ENCODE data around the gene CPNE5.
A peak's percentile ranks its signal among the peaks of the same experiment; 100 is the strongest.

CPNE5 gene

GRCh38 chr6:36838896-36839748, at the start of gene CPNE5:
Gene CPNE5, minus strand, starts transcription at chr6:36839444. Its CDS starts 67 bp downstream, at chr6:36839377.
- no peak for DNase-seq

DNA sequence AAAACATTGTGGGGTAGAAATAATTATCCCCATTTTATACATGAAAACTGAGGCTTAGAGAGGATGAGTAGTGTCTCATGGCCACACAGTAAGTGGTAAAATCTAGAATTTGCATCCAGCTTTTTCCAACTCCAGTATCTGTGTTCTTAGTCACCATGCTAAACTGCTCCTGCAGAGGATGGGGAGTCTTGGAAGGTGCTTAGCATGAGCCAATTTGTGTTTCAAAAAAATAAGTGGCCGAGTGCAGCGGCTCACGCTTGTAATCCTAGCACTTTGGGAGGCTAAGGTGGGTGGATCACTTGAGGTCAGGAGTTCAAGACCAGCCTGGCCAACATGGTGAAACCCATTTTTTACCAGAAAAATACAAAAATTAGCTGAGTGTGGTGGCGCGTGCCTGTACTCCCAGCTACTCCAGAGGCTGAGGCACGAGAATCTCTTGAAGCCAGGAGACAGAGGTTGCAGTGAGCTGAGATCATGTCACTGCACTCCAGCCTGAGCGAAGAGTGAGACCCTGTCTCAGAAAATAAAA, 48.9 kb upstream of the CPNE5 start:
- DNase-seq: no peak

DNA sequence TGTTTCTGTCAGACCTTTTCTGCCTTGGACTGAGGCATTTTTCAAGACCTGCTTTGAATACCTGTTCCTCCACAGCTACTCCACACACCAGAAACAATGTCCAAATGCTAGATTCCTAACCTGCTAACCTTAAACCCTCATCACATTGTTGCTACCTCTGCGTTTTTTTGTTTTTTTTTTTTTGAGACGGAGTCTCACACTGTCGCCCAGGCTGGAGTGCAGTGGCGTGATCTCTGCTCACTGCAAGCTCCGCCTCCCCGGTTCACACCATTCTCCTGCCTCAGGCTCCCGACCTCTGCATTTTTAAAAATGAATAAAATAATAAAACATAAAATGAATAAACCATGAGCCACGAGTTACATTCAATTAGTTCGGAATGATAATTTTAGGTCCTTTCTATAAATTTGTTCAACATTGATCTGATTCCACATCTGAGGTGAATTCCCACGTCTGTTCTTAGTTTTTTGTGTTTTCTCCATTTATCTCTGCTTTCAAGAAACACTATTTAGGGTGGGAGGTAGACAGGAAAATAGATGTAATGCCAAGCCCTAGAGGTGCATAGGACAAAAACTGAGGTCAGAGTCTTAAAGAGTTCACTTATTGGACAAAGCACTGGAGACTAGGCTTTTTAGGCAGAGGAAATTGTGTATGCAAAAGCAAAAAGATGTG, 47.8 kb upstream of the CPNE5 start:
- DNase-seq: no peak

DNA sequence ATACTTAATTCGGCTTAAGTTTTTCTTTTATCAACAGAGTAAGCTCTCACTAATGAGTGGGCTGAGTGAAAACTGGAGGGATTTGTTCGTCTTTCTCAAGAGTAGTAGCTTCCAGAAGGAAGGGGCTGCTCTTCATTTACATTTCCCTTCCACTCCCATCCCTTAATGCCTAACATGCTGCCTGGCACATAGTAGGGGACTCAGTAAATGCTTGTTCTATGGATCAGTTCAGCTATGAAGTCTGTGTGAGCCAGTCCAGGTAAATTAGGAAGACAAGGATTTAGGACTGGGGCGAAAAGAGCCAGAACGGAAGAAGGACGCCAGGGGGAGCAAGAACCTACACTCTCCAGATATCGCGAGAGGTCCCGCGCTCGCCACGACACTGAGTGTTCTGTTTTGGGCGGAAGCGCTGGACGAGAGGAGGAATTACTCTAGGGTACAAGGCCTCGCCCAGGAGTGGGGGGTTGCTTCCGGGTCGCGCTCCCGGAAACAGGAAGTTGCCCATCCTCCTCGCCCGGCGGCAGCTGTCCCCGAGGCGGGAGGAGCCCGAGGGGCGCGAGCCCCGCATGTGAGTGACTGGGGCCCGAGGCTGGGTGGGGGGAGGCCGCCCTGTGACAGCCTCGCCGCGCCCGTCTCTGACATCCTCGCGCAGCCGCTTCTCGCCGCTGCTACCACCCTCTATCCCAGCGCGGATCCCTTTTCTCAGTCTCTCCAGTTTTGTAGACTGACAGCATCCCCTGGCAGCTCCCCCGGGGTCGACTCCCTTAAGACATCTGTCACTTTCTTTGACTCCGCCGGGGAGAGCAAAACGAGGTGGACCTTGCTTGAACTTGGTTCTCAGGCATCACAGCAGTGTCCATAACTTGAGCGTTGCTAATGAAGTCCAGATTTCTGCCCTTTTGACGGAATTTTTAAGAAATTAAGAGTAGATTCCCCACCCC, 46.5 kb upstream of the CPNE5 start, which contains the start of gene C6orf89:
Gene C6orf89, plus strand, starts transcription at position 492 of the 941 bp plus-strand sequence. CDS start 13,493 bp downstream, outside the sequence.
- DNase-seq: peak; percentile 99

GRCh38 chr6:36884610-36885009, 45.4 kb upstream of the CPNE5 start:
- no peak for DNase-seq

GRCh38 chr6:36875250-36875633, 36.0 kb upstream of the CPNE5 start:
- no peak for DNase-seq

DNA sequence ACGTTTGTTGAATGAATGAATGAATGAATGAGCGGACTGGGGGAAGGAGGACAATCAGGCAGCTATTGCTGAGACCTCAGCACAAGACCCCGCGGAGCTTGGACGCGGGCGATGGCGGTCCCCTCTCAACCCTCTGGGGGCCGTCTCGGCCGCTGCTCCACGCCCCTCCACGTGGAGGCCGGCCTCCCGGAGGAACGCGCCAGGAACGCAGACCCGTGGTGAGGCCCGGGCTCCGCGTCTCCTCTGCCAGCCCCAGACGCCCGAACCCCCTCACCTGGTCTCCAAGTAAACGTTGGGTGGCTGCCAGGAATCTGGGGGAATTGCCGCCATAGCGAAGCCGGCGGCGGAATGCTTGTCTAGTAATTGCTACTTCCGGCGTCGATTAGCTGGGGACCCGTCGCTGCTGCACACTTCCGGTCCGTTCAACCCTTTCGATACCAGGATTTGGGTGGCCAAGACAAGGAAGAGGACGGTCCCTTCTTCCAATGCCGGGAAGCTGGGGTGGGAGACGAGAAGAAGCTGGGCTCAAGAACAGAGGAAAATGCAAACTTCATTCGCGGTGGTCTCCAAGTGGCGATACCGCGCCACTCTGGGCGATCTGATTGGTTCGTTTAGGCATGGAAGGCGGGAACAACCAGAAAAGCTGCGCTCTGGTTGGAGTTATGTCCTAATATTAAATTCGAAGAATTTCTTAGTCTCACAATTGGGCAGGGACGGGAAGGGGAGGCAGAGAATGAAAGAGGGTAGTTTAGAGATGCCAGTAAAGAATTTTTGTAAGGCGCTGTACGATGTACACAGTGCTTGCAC, 35.4 kb upstream of the CPNE5 start, which contains the start of gene PPIL1:
Gene PPIL1, minus strand, starts transcription at position 361 of the 807 bp plus-strand sequence. Its CDS starts 31 bp downstream, at position 330.
- peak; percentile 96 for DNase-seq

GRCh38 chr6:36873612-36874442, 34.6 kb upstream of the CPNE5 start:
- peak; percentile 9 for DNase-seq

DNA sequence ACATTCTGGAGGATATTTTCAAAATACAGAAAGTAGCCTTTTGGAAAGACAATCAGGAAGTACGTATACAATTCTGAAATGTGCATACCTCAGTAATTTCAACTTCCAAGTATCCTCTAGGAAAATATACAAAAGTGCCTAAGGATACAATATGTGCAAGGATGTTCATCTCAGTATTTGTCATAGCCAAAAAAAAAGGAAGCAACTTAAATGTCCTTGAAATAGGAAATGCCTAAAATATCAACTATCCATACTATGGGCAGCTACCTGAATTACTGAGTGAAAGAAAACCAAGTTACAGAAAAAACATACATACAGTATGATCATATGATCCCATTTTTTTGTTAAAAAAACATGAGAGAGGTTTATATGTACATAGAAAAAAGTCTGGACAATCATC, 33.9 kb upstream of the CPNE5 start:
- DNase-seq: no peak

DNA sequence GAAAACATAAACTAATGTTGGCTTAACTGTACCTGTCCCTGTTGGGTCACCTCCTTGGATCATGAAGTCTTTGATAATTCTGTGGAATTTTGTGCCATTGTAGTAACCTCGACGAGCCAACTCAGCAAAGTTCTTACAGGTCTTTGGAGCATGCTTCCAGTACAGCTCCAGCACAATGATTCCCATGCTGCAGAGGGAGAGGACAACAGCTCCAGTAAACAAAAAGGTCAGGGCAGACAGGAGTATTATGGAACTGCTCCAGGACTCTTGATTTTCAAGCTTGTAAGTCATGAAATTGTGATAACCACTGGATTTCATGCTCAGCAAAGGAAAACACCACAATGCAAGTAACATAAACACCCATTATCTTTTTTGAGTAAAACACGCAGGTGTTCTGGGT, 32.4 kb upstream of the CPNE5 start:
- DNase-seq: no peak

- DNase-seq: no peak
Observed at GRCh38 chr6:36867471-36868224, 28.4 kb upstream of the CPNE5 start.

GRCh38 chr6:36865835-36866234, 26.6 kb upstream of the CPNE5 start:
- no peak for DNase-seq

DNA sequence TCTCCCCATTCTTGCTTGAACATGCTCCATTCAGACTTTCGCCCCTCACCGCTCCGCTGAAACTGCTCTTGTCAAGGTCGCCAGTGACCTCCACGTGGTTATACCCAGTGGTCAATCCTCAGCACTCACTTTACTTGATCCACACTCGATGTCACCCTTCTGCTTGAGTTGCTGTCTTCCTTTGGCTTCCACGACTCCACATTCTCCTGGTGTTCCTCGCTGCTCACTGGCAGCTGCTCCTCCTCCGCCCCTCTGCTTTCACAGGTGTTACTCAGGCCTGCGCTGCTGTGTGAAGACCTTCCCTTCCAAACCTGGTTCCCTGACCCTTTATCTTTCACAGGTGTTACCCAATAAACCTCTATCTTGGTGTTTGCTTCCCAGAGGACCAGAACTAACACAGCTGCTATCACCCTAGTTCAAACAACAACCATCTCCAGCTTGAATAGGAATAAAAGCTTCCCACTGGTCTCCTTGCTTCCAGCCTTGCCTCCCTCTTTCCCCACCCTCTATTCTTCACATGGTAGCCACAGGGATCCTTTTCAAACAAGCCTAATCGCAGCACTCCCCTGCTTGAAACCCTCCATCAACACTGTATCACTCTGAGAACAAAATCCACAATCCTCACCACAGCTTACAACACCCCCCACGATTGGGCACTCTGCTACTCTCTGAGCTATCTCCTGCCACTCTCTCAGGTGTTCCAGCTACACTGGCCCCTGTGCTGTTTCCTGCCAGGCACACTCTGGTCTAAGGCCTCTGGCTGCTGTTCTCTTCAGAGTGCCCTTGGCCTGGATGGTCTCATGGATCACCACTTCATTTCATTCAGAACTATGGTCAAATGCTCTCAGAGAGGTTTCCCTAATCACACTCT, 24.7 kb upstream of the CPNE5 start:
- no peak for DNase-seq

DNA sequence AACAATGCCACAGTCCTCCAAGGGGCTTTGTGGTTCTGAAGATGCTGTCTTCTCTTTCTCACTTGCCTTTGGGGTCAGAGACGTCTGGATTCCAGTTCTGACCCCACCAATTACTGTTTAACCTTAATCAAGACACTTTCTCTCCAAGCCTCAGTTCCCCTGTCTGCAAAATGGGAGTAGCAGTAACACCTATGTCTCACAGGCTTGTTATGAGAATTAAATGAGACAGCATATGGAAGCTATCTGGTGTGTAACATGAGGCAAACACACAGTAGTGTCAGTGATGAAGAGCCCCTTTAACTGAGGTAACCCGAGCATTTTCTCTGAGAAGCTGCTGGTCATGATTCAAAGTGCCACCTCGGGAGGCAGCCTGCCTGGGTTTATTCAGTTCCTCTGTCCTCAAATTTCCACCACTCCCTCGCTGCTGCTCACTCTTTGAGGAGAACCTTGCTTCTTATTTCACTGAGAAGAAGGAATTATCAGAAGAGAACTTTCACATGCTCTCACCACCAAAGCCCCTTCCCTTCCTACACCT, 23.7 kb upstream of the CPNE5 start:
- DNase-seq: no peak

GRCh38 chr6:36862164-36862847, 23.1 kb upstream of the CPNE5 start:
- DNase-seq: no peak

- DNase-seq: no peak
Observed at GRCh38 chr6:36860126-36860525, 20.9 kb upstream of the CPNE5 start.

- no peak for DNase-seq
Observed at GRCh38 chr6:36858407-36858981, 19.2 kb upstream of the CPNE5 start.

GRCh38 chr6:36857325-36857724, 18.1 kb upstream of the CPNE5 start:
- DNase-seq: no peak

Data from NCI-H1105 (cell line).